ENCODE data around the gene WDR89.

The WDR89 gene

DNA sequence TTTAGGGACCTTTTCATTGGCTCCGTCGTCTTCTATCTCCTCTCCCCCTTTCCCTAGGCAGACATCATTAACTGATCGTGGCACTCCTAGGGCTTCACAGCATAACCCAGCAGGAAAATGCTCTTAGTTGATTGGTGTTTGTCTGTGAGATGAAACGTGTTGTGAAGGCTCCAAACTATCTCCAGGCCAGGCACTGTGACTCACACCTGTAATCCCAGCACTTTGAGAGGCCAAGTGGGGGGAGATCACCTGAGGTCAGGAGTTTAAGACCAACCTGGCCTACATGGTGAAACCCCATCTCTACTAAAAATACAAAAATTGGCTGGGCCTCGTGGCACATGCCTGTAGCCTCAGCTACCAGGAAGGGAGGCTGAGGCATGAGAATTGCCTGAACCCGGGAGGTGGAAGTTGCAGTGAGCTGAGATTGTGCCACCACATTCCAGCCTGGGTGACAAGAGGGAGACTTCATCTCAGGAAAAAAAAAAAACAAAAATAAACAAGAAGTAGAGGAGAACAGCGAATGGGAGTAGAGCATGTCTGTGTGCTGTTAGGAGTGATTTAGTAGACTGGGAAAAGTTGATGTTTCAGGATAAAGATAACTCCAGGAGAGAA is 32.3 kb upstream of the WDR89 start:
- no peak for TF ChIP-seq SIN3A (IDR thresholded peaks at IDR 0.05; ENCODE audit: borderline replicate concordance, insufficient read depth, low read length)
- no peak for TF ChIP-seq TAF1 (IDR thresholded peaks at IDR 0.05; ENCODE audit: borderline replicate concordance, insufficient read depth, low read length)
- no peak for TF ChIP-seq FOXP2 (optimal IDR thresholded peaks at IDR 0.05; ENCODE audit: borderline replicate concordance, extremely low read depth, extremely low read length, insufficient read depth)
- TF ChIP-seq, protein P1, sequence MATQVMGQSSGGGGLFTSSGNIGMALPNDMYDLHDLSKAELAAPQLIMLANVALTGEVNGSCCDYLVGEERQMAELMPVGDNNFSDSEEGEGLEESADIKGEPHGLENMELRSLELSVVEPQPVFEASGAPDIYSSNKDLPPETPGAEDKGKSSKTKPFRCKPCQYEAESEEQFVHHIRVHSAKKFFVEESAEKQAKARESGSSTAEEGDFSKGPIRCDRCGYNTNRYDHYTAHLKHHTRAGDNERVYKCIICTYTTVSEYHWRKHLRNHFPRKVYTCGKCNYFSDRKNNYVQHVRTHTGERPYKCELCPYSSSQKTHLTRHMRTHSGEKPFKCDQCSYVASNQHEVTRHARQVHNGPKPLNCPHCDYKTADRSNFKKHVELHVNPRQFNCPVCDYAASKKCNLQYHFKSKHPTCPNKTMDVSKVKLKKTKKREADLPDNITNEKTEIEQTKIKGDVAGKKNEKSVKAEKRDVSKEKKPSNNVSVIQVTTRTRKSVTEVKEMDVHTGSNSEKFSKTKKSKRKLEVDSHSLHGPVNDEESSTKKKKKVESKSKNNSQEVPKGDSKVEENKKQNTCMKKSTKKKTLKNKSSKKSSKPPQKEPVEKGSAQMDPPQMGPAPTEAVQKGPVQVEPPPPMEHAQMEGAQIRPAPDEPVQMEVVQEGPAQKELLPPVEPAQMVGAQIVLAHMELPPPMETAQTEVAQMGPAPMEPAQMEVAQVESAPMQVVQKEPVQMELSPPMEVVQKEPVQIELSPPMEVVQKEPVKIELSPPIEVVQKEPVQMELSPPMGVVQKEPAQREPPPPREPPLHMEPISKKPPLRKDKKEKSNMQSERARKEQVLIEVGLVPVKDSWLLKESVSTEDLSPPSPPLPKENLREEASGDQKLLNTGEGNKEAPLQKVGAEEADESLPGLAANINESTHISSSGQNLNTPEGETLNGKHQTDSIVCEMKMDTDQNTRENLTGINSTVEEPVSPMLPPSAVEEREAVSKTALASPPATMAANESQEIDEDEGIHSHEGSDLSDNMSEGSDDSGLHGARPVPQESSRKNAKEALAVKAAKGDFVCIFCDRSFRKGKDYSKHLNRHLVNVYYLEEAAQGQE (IDR thresholded peaks at IDR 0.05; ENCODE audit: insufficient read depth in 1 of 2, low read depth in 2 of 2, low read length in 2 of 2) = no peak
- TF ChIP-seq POLR2AphosphoS5 (IDR thresholded peaks at IDR 0.05; ENCODE audit: low read depth, low read length) = no peak

DNA sequence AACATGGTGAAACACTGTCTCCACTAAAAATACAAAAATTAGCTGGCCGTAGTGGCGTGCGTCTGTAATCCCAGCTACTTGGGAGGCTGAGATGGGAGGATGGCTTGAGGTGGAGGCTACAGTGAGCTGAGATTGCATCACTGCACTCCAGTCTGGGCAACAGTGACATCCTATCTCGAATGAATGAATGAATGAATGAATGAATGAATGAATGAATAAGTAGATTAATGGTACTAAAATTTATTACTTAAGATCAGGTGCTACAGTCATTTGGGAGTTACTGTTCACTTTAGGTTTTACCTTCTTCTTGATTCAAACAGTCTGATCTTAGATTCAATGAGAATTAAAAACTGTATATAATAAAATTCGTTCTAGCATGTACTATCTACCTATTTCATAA is 31.6 kb upstream of the WDR89 start:
- TF ChIP-seq FOXP2 (optimal IDR thresholded peaks at IDR 0.05; ENCODE audit: borderline replicate concordance, extremely low read depth, extremely low read length, insufficient read depth) (no peak), POLR2AphosphoS5 (IDR thresholded peaks at IDR 0.05; ENCODE audit: low read depth, low read length) (no peak), SIN3A (IDR thresholded peaks at IDR 0.05; ENCODE audit: borderline replicate concordance, insufficient read depth, low read length) (no peak), TAF1 (IDR thresholded peaks at IDR 0.05; ENCODE audit: borderline replicate concordance, insufficient read depth, low read length) (no peak)
- TF ChIP-seq, protein P1 (IDR thresholded peaks at IDR 0.05; ENCODE audit: insufficient read depth in 1 of 2, low read depth in 2 of 2, low read length in 2 of 2) = no peak

DNA sequence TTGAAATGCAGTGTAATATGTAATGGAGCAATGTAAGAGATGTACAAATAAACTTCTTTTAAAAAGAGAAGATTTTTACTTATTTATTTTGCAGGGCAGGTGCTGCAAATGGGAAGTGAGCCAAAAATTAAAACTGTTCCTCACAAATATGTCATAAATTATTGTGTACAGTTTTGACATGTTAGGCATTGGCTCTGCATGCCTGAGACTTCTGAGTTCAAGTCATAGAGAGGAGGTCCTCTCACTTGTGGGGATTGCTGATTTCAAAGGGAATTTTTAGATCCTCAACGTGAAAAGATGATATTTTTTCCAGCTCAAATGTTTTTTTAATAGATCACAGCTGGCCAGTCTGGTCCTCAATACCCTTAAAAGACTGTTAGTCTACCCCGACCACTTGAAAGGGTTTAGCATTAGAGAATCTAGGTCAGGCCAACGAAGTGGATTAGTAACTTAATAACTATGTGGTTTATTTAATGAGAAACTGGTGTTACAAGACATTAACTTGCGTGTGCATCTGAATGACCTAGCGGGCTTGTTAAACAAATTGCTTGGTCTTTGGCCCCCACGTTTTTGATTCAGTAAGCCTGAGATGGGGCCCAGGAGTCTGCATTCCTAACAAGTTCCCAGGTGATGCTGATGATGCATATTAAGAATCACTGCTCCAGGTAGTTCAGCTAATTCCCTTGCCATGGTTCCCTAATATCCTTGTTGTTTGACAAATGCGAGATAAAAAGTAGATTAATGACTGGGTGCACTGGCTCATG is 30.9 kb upstream of the WDR89 start:
- TF ChIP-seq FOXP2 (optimal IDR thresholded peaks at IDR 0.05; ENCODE audit: borderline replicate concordance, extremely low read depth, extremely low read length, insufficient read depth) (no peak), SIN3A (IDR thresholded peaks at IDR 0.05; ENCODE audit: borderline replicate concordance, insufficient read depth, low read length) (no peak), POLR2AphosphoS5 (IDR thresholded peaks at IDR 0.05; ENCODE audit: low read depth, low read length) (no peak)

DNA sequence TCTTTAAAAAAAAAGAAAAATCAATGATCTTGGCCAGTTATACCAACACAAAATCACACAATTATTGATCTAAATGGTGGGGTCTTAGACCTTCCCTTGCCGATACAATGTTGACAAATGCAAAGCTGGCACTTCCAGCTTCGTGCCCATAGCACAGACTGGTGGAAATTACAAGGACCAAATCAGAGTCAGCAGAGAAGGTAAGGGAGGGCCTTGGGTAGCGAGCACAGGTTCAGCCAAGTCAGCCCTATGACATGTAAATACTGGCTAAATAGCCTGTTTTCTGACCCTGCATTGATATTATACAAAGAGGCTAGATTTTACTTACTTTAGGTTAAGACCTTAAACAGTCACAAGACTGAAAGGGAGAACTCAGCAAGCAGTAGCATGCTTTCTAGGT is 30.3 kb upstream of the WDR89 start:
- TF ChIP-seq, protein P1 (IDR thresholded peaks at IDR 0.05; ENCODE audit: insufficient read depth in 1 of 2, low read depth in 2 of 2, low read length in 2 of 2) = no peak
- TF ChIP-seq TAF1 (IDR thresholded peaks at IDR 0.05; ENCODE audit: borderline replicate concordance, insufficient read depth, low read length) (no peak), SIN3A (IDR thresholded peaks at IDR 0.05; ENCODE audit: borderline replicate concordance, insufficient read depth, low read length) (no peak), POLR2AphosphoS5 (IDR thresholded peaks at IDR 0.05; ENCODE audit: low read depth, low read length) (no peak), FOXP2 (optimal IDR thresholded peaks at IDR 0.05; ENCODE audit: borderline replicate concordance, extremely low read depth, extremely low read length, insufficient read depth) (no peak)

DNA sequence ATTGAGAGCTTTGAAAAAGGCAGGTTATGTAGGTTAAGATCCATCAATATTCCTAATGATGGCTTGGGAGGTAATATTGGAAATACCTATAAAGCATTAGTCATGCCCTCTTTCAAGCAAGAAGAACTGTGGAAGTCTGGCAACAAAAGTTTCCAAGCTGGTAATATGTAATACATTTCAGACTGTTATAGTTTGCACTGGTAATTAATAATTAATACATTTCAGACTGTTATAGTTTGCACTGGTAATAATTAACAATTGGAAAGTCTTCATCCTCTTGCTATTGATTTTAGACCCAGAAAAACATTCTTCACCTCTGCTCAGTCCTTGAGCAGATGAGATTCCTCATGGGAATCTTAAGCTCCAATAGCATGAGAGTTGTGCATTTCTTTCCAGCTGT is 29.0 kb upstream of the WDR89 start:
- TF ChIP-seq TAF1 (IDR thresholded peaks at IDR 0.05; ENCODE audit: borderline replicate concordance, insufficient read depth, low read length) (no peak), SIN3A (IDR thresholded peaks at IDR 0.05; ENCODE audit: borderline replicate concordance, insufficient read depth, low read length) (no peak), FOXP2 (optimal IDR thresholded peaks at IDR 0.05; ENCODE audit: borderline replicate concordance, extremely low read depth, extremely low read length, insufficient read depth) (no peak), POLR2AphosphoS5 (IDR thresholded peaks at IDR 0.05; ENCODE audit: low read depth, low read length) (no peak)
- TF ChIP-seq, protein P1 (IDR thresholded peaks at IDR 0.05; ENCODE audit: insufficient read depth in 1 of 2, low read depth in 2 of 2, low read length in 2 of 2) = no peak
